ENCODE measurements around the gene CCDC141.
"Not testable (repeated sequence)": the region's sequence is repeated elsewhere in the genome, so short reads cannot be mapped to it uniquely, and the experiment has no call there.

Gene CCDC141

DNA sequence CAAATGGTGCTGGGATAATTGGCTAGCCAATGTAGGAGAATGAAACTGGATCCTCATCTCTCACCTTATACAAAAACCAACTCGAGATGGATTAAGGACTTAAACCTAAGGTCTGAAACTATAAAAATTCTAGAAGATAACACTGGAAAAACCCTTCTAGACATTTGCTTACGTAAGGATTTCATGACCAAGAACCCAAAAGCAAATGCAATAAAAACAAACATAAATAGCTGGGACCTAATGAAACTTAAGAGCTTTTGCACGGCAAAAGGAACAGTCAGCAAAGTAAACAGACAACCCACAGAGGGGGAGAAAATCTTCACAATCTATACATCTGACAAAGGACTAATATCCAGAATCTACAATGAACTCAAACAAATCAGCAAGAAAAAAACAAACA, 35.7 kb downstream of the CCDC141 start:
- H3K27me3 ChIP-seq (ENCODE audit: control insufficient read depth, insufficient read depth, low read length, poor library complexity, severe bottlenecking); H3K4me1 ChIP-seq (ENCODE audit: control insufficient read depth, insufficient read depth, low read length); H3K4me3 ChIP-seq (ENCODE audit: insufficient read depth, low read depth, low read length); H3K27ac ChIP-seq (ENCODE audit: insufficient read depth, low read depth, low read length, poor library complexity, severe bottlenecking); H3K9me3 ChIP-seq (ENCODE audit: control insufficient read depth, low read length); H3K36me3 ChIP-seq (ENCODE audit: control insufficient read depth, insufficient read depth, low read length): not testable (repeated sequence)
- WGBS, 2 experiments: 88 to 93% methylated on average over 3 of the region's 3 CpGs

DNA sequence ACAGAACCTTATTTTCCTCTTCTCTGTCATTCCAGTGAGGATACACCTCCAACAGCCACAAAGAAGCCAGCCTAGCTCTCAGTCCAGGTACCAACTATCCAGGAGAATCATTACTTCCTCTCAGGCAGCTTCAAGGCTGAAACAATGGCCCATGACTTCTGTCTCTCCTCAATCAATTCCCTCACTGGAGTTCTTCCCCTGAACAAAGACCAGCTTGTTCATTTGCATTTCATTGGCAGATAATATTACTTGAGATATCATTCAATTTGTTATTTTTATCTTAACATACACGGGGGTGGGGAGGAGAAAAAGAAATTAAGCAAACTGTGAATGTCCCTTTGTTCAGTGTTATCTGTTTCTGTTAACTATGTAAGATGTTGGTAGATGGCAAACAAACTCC, 44.0 kb downstream of the CCDC141 start:
- no peaks in the 10 kb centered on the region for H3K36me3 ChIP-seq (ENCODE audit: control insufficient read depth, insufficient read depth, low read length)
- no peaks in the 10 kb centered on the region for H3K27me3 ChIP-seq (ENCODE audit: control insufficient read depth, insufficient read depth, low read length, poor library complexity, severe bottlenecking)
- 95 to 100% methylated on average over 1 of the region's 1 CpG for WGBS, 2 experiments
- H3K4me1 ChIP-seq (ENCODE audit: control insufficient read depth, insufficient read depth, low read length): no peaks in the 10 kb centered on the region
- H3K4me3 ChIP-seq (ENCODE audit: insufficient read depth, low read depth, low read length): no peak overlapping the region
- H3K9me3 ChIP-seq (ENCODE audit: control insufficient read depth, low read length): no peaks in the 10 kb centered on the region
- no peak overlapping the region for H3K27ac ChIP-seq (ENCODE audit: insufficient read depth, low read depth, low read length, poor library complexity, severe bottlenecking)

- no peaks in the 10 kb centered on the region for H3K9me3 ChIP-seq (ENCODE audit: control insufficient read depth, low read length)
- no peaks in the 10 kb centered on the region for H3K36me3 ChIP-seq (ENCODE audit: control insufficient read depth, insufficient read depth, low read length)
- H3K4me3 ChIP-seq (ENCODE audit: insufficient read depth, low read depth, low read length): no peak overlapping the region
- H3K27ac ChIP-seq (ENCODE audit: insufficient read depth, low read depth, low read length, poor library complexity, severe bottlenecking): no peak overlapping the region
- no peaks in the 10 kb centered on the region for H3K27me3 ChIP-seq (ENCODE audit: control insufficient read depth, insufficient read depth, low read length, poor library complexity, severe bottlenecking)
- no peaks in the 10 kb centered on the region for H3K4me1 ChIP-seq (ENCODE audit: control insufficient read depth, insufficient read depth, low read length)
- 90% methylated on average over 4 of the region's 4 CpGs for WGBS, 2 experiments
Measured at GRCh38 chr2:178999476-178999875, 50.5 kb downstream of the CCDC141 start.

DNA sequence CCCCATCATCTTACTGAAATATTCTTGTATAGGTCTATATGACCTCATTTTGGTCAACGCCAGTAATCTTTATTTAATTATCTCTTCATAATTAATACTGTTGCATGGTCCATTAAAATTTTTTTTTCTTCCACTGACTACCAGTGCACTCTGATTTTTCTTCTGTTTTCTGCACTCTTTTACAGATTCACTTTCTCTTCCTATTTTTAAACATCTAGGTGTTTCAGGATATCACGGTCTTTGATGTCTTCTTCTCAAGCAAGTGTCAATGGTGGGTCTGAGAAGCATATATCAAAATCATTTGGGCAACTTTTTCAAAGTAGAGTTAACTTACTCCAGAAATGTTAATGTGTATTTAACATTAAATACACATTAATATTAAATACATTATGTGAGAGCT, 51.4 kb downstream of the CCDC141 start:
- Histone ChIP-seq H3K27me3 (ENCODE audit: control insufficient read depth, insufficient read depth, low read length, poor library complexity, severe bottlenecking) (no peaks in the 10 kb centered on the region), H3K9me3 (ENCODE audit: control insufficient read depth, low read length) (no peaks in the 10 kb centered on the region), H3K36me3 (ENCODE audit: control insufficient read depth, insufficient read depth, low read length) (no peaks in the 10 kb centered on the region), H3K4me1 (ENCODE audit: control insufficient read depth, insufficient read depth, low read length) (no peaks in the 10 kb centered on the region), H3K4me3 (ENCODE audit: insufficient read depth, low read depth, low read length) (no peak overlapping the region), H3K27ac (ENCODE audit: insufficient read depth, low read depth, low read length, poor library complexity, severe bottlenecking) (no peak overlapping the region)
- 88 to 96% methylated on average over 1 to 2 of the region's 2 CpGs for WGBS, 2 experiments

- H3K4me1 ChIP-seq (ENCODE audit: control insufficient read depth, insufficient read depth, low read length): no peaks in the 10 kb centered on the region
- no peaks in the 10 kb centered on the region for H3K27me3 ChIP-seq (ENCODE audit: control insufficient read depth, insufficient read depth, low read length, poor library complexity, severe bottlenecking)
- no peaks in the 10 kb centered on the region for H3K9me3 ChIP-seq (ENCODE audit: control insufficient read depth, low read length)
- no peaks in the 10 kb centered on the region for H3K36me3 ChIP-seq (ENCODE audit: control insufficient read depth, insufficient read depth, low read length)
- no peak overlapping the region for H3K27ac ChIP-seq (ENCODE audit: insufficient read depth, low read depth, low read length, poor library complexity, severe bottlenecking)
- 100% methylated on average over 1 of the region's 2 CpGs; no CpG with 5 or more reads in 1 of the 2 experiments for WGBS, 2 experiments
- H3K4me3 ChIP-seq (ENCODE audit: insufficient read depth, low read depth, low read length): no peak overlapping the region
Measured at GRCh38 chr2:178997477-178997876, 52.5 kb downstream of the CCDC141 start.

DNA sequence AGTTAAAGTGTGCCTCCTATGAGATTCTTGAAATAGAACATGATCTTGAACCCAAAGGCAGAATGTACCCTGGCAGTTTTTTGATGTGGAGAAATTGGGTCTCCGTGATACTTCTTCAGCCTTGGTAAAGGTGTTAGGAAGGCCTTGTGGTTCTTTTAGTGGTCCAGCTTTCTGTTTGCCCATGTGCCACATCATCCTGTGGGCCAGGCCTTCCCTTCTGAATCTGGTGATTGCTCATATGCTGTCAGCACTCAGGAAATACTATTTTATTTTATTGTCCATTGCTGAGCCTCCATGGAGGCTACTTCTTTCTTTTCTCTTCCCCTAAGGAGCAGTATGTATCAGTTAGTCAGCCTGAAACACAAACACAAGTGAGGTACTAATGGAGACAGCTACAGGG, 52.9 kb downstream of the CCDC141 start:
- Histone ChIP-seq H3K27ac (ENCODE audit: insufficient read depth, low read depth, low read length, poor library complexity, severe bottlenecking) (no peak overlapping the region), H3K27me3 (ENCODE audit: control insufficient read depth, insufficient read depth, low read length, poor library complexity, severe bottlenecking) (no peaks in the 10 kb centered on the region), H3K4me3 (ENCODE audit: insufficient read depth, low read depth, low read length) (no peak overlapping the region), H3K36me3 (ENCODE audit: control insufficient read depth, insufficient read depth, low read length) (no peaks in the 10 kb centered on the region), H3K4me1 (ENCODE audit: control insufficient read depth, insufficient read depth, low read length) (no peaks in the 10 kb centered on the region), H3K9me3 (ENCODE audit: control insufficient read depth, low read length) (no peaks in the 10 kb centered on the region)
- WGBS, 2 experiments: 85 to 100% methylated on average over 1 of the region's 1 CpG

- Histone ChIP-seq H3K9me3 (ENCODE audit: control insufficient read depth, low read length) (no peaks in the 10 kb centered on the region), H3K36me3 (ENCODE audit: control insufficient read depth, insufficient read depth, low read length) (no peaks in the 10 kb centered on the region), H3K27me3 (ENCODE audit: control insufficient read depth, insufficient read depth, low read length, poor library complexity, severe bottlenecking) (no peaks in the 10 kb centered on the region), H3K4me3 (ENCODE audit: insufficient read depth, low read depth, low read length) (no peak overlapping the region), H3K27ac (ENCODE audit: insufficient read depth, low read depth, low read length, poor library complexity, severe bottlenecking) (no peak overlapping the region), H3K4me1 (ENCODE audit: control insufficient read depth, insufficient read depth, low read length) (no peaks in the 10 kb centered on the region)
- WGBS, 2 experiments: 81 to 84% methylated on average over 4 of the region's 4 CpGs
Measured at GRCh38 chr2:178994264-178994663, 55.7 kb downstream of the CCDC141 start.

GRCh38 chr2:178993788-178994187, 56.1 kb downstream of the CCDC141 start:
- Histone ChIP-seq H3K27ac (ENCODE audit: insufficient read depth, low read depth, low read length, poor library complexity, severe bottlenecking) (no peak overlapping the region), H3K36me3 (ENCODE audit: control insufficient read depth, insufficient read depth, low read length) (no peaks in the 10 kb centered on the region), H3K4me1 (ENCODE audit: control insufficient read depth, insufficient read depth, low read length) (no peaks in the 10 kb centered on the region), H3K9me3 (ENCODE audit: control insufficient read depth, low read length) (no peaks in the 10 kb centered on the region), H3K27me3 (ENCODE audit: control insufficient read depth, insufficient read depth, low read length, poor library complexity, severe bottlenecking) (no peaks in the 10 kb centered on the region), H3K4me3 (ENCODE audit: insufficient read depth, low read depth, low read length) (no peak overlapping the region)
- 90% methylated on average over 2 of the region's 2 CpGs for WGBS, 2 experiments

GRCh38 chr2:178992719-178993118, 57.2 kb downstream of the CCDC141 start:
- H3K36me3 ChIP-seq (ENCODE audit: control insufficient read depth, insufficient read depth, low read length); H3K27me3 ChIP-seq (ENCODE audit: control insufficient read depth, insufficient read depth, low read length, poor library complexity, severe bottlenecking); H3K9me3 ChIP-seq (ENCODE audit: control insufficient read depth, low read length); H3K4me3 ChIP-seq (ENCODE audit: insufficient read depth, low read depth, low read length); H3K4me1 ChIP-seq (ENCODE audit: control insufficient read depth, insufficient read depth, low read length); H3K27ac ChIP-seq (ENCODE audit: insufficient read depth, low read depth, low read length, poor library complexity, severe bottlenecking): not testable (repeated sequence)
- WGBS, 2 experiments: 74 to 79% methylated on average over 3 of the region's 3 CpGs

DNA sequence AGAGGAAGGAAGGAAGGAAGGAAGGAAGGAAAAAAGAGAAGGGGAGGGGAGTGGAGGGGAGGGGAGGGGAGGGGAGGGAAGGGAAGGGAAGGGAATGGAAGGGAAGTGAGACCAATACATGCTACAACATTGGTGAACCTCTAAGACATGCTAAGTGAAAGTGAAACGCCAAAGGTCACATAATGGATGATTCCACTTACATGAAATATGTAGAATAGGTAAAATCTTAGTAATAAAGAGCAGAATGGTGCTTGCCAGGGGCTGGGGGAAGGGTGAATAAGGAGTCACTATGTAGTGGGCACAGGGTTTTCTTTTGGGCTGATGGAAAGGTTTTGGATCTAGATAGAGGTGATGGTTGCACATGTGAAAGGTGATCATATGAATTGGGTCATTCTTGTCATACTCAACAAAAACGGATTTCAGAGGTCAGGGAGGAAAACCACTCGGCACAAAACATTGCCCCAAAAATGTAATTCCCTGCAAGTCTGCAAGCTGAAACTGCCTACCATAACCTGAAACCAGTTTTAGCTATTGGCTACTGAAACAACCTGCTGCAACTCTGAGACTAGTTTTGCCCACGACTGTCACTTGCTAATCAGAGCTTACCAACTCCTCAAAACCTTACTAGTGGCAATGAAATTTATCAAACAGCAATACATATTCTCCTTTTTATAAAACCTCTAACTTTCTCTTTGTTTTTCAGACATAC, 59.2 kb downstream of the CCDC141 start:
- Histone ChIP-seq H3K27ac (ENCODE audit: insufficient read depth, low read depth, low read length, poor library complexity, severe bottlenecking) (no peak overlapping the region), H3K36me3 (ENCODE audit: control insufficient read depth, insufficient read depth, low read length) (no peaks in the 10 kb centered on the region), H3K4me1 (ENCODE audit: control insufficient read depth, insufficient read depth, low read length) (no peaks in the 10 kb centered on the region), H3K27me3 (ENCODE audit: control insufficient read depth, insufficient read depth, low read length, poor library complexity, severe bottlenecking) (no peaks in the 10 kb centered on the region), H3K4me3 (ENCODE audit: insufficient read depth, low read depth, low read length) (no peak overlapping the region), H3K9me3 (ENCODE audit: control insufficient read depth, low read length) (no peaks in the 10 kb centered on the region)
- 68 to 69% methylated on average over 4 of the region's 4 CpGs for WGBS, 2 experiments

- H3K27ac ChIP-seq (ENCODE audit: insufficient read depth, low read depth, low read length, poor library complexity, severe bottlenecking); H3K4me3 ChIP-seq (ENCODE audit: insufficient read depth, low read depth, low read length); H3K9me3 ChIP-seq (ENCODE audit: control insufficient read depth, low read length); H3K4me1 ChIP-seq (ENCODE audit: control insufficient read depth, insufficient read depth, low read length); H3K36me3 ChIP-seq (ENCODE audit: control insufficient read depth, insufficient read depth, low read length); H3K27me3 ChIP-seq (ENCODE audit: control insufficient read depth, insufficient read depth, low read length, poor library complexity, severe bottlenecking): not testable (repeated sequence)
- WGBS, 2 experiments: 78 to 100% methylated on average over 1 of the region's 1 CpG
Measured at GRCh38 chr2:178989424-178989823, 60.5 kb downstream of the CCDC141 start.
